ENCODE data around the gene ANKRD10.

DNA sequence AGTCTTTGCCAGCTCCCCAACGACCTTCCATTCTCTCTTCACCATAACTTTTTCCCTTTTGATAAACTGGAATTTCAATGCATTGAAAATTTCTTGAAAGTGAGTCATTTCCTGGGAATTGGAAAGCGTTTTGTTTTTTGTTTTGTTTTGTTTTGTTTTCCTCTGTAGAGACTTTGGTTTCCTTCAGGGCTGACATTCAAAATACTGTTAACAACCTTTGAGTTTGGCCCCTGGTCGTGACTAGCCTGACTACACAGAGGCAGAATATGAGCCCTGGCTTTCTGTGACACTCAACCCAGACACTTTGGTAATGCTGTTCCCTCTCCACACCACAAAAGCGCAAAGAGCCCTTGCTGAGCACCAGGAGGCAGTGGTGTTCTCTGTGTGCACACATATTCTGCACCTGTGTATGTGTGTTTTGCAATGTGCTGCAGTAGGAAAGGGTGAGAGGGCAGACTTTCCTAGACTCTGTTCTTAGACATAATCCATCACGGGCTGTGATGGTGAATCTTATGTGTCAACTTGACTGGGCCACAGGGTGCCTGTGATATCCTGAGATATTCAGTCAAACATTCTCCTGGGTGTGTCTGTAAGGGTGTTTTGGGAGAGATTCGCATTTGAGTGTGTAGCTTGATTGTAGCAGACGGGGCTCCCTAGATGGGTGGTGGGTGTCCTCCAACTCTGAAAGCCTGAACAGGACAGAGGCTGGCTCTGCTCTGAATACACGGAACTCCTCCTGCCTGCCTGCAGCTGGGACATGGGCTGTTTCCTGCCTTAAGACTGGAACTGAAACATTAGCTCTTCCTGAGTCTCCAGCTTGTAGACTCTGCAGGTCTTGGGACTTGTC, 29.5 kb upstream of the ANKRD10 start:
- no peak for TF ChIP-seq POLR2A (IDR thresholded peaks at IDR 0.05)
- TF ChIP-seq, protein P1, sequence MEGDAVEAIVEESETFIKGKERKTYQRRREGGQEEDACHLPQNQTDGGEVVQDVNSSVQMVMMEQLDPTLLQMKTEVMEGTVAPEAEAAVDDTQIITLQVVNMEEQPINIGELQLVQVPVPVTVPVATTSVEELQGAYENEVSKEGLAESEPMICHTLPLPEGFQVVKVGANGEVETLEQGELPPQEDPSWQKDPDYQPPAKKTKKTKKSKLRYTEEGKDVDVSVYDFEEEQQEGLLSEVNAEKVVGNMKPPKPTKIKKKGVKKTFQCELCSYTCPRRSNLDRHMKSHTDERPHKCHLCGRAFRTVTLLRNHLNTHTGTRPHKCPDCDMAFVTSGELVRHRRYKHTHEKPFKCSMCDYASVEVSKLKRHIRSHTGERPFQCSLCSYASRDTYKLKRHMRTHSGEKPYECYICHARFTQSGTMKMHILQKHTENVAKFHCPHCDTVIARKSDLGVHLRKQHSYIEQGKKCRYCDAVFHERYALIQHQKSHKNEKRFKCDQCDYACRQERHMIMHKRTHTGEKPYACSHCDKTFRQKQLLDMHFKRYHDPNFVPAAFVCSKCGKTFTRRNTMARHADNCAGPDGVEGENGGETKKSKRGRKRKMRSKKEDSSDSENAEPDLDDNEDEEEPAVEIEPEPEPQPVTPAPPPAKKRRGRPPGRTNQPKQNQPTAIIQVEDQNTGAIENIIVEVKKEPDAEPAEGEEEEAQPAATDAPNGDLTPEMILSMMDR (IDR thresholded peaks at IDR 0.05), result no peak
